Sigmoid colon (tissue), 7 donors: ENCODE results near the gene GRN. TPM values are rescaled to one million over a fixed set of nuclear protein-coding genes. Genes with fewer than 3 reads are reported as not detected.

Experiments
- DNase-seq: peaks from one replicate; pipeline ENCODE4 v3.0.0-alpha.2; 2019
- H3K27ac ChIP-seq, 4 donors: fragments of 200-600 bp; sonication (generic); one replicate each; pipeline ENCODE4 v1.5.1; 2016 to 2019; ENCODE audit warnings: mild to moderate bottlenecking in 1 of 4
- H3K27me3 ChIP-seq, 3 donors: fragments of 200-600 bp; sonication (generic); one replicate each; pipeline ENCODE4 v1.5.1; 2019; ENCODE audit warnings: mild to moderate bottlenecking in 1 of 3
- H3K36me3 ChIP-seq, 4 donors: fragments of 200-600 bp; sonication (generic); one replicate each; pipeline ENCODE4 v1.5.1; 2016 to 2019
- H3K4me1 ChIP-seq, 4 donors: fragments of 200-600 bp; sonication (generic); one replicate each; pipeline ENCODE4 v1.5.1; 2017 to 2019
- H3K4me3 ChIP-seq, 4 donors: fragments of 200-600 bp; sonication (generic); one replicate each; pipeline ENCODE4 v1.5.1; 2017 to 2019; ENCODE audit warnings: mild to moderate bottlenecking in 2 of 4, moderate library complexity in 1 of 4
- H3K9me3 ChIP-seq, 4 donors: fragments of 200-600 bp in 3 of 4; sonication (generic) in 3 of 4; one replicate each; pipeline versions ENCODE4 v1.5.1 to v1.6.1; 2013 to 2019
- CTCF ChIP-seq, 4 experiments: fragments of 450-650 bp in 3 of 4; fragments of 200-600 bp in 1 of 4; IDR thresholded peaks; one replicate each; pipeline ENCODE4 v1.5.1; 2016 to 2019; ENCODE audit warnings: antibody characterized with exemption in 4 of 4, mild to moderate bottlenecking in 3 of 4, moderate library complexity in 2 of 4
- EP300 ChIP-seq, 4 donors: sonication (generic); formaldehyde crosslinking; IDR thresholded peaks; one replicate each; pipeline ENCODE4 v1.6.1; 2017; ENCODE audit warnings: antibody characterized with exemption in 4 of 4
- POLR2A ChIP-seq, 2 donors: fragments of 450-650 bp; IDR thresholded peaks; one replicate each; pipeline ENCODE4 v1.6.1; 2016; ENCODE audit warnings: antibody characterized with exemption in 2 of 2, mild to moderate bottlenecking in 2 of 2, moderate library complexity in 2 of 2
- POLR2AphosphoS5 ChIP-seq, 4 donors: sonication (generic); formaldehyde crosslinking; IDR thresholded peaks; one replicate each; pipeline ENCODE4 v1.6.1; 2017; ENCODE audit warnings: antibody characterized with exemption in 4 of 4
- WGBS, 2 donors: extraction: QIAGEN DNeasy Blood & Tissue Kit; methylation state at CpG; one replicate each; pipeline ENCODE4 v1.1.7; 2013; 5-methylcytosine and 5-hydroxymethylcytosine counted together
- intact Hi-C: fragments of 100-400 bp; cut with DNase I; formaldehyde crosslinking; loops from one replicate; pipeline ENCODE4 v1.15.1; 2023
- polyA plus RNA-seq, 3 donors: library from polyadenylated mRNA; stranded (reverse); fragments of 200-250 nt; gene quantifications; one replicate each; pipeline ENCODE4 v1.2.3, GENCODE V29; 2013
- total RNA-seq, 4 donors: library from RNA; depleted of rRNA; stranded (reverse); fragments of >200 nt; gene quantifications; one replicate each; pipeline ENCODE4 v1.1.0, GENCODE V29; 2016
- donor health status: healthy with polysubstance abuse.
- donor health status: Bipolar disorder and iron deficiency.
- donor health status: healthy.

The GRN gene
- total and polyA plus RNA-seq, 7 donors: 69.7 to 245 (median 176) TPM

- 92 to 99% methylated on average over 2 of the region's 2 CpGs for WGBS, 2 donors
- Histone ChIP-seq H3K4me1 (no peaks in the 10 kb centered on the region), H3K4me3 (no peak overlapping the region), H3K27ac (no peak overlapping the region), H3K27me3 (no peaks in the 10 kb centered on the region), H3K36me3 (peaks cover 9 to 40% (median 16%) of the 10 kb centered on the region in 4 donors), H3K9me3 (no peaks in the 10 kb centered on the region)
- TF ChIP-seq CTCF (IDR thresholded peaks at IDR 0.05) (no peak), EP300 (IDR thresholded peaks at IDR 0.05) (no peak)
- no peak for DNase-seq
- intact Hi-C loops: no loop called here
Observed at GRCh38 chr17:44394833-44395232, 49.7 kb downstream of the GRN start.

GRCh38 chr17:44396946-44397345 lies 51.8 kb downstream of the GRN start:
- TF ChIP-seq POLR2A (IDR thresholded peaks at IDR 0.05) (no peak), CTCF (IDR thresholded peaks at IDR 0.05) (no peak), EP300 (IDR thresholded peaks at IDR 0.05) (no peak), POLR2AphosphoS5 (IDR thresholded peaks at IDR 0.05) (no peak)
- no peak overlapping the region for H3K4me3 ChIP-seq
- H3K27me3 ChIP-seq: no peaks in the 10 kb centered on the region
- no peak overlapping the region for H3K27ac ChIP-seq
- no peaks in the 10 kb centered on the region for H3K9me3 ChIP-seq
- no peak for DNase-seq
- H3K4me1 ChIP-seq: no peaks in the 10 kb centered on the region
- 94 to 95% methylated on average over 5 of the region's 5 CpGs for WGBS, 2 donors
- intact Hi-C loops: no loop called here
- H3K36me3 ChIP-seq: peaks cover 17 to 61% (median 34%) of the 10 kb centered on the region in 4 donors

- intact Hi-C loops: no loop called here
- peaks cover 17 to 68% (median 35%) of the 10 kb centered on the region in 4 donors for H3K36me3 ChIP-seq
- TF ChIP-seq CTCF (IDR thresholded peaks at IDR 0.05) (no peak), POLR2AphosphoS5 (IDR thresholded peaks at IDR 0.05) (no peak)
- no peaks in the 10 kb centered on the region for H3K27me3 ChIP-seq
- no peak overlapping the region for H3K27ac ChIP-seq
- no peaks in the 10 kb centered on the region for H3K4me1 ChIP-seq
- no peaks in the 10 kb centered on the region for H3K9me3 ChIP-seq
- H3K4me3 ChIP-seq: no peak overlapping the region
- DNase-seq: no peak
- WGBS, 2 donors: 96% methylated on average over 8 of the region's 8 CpGs
Observed at GRCh38 chr17:44397479-44398440, 52.7 kb downstream of the GRN start.

GRCh38 chr17:44398692-44399691 lies 53.9 kb downstream of the GRN start:
- H3K36me3 ChIP-seq: peaks cover 17 to 80% (median 41%) of the 10 kb centered on the region in 4 donors
- no peak overlapping the region for H3K4me3 ChIP-seq
- H3K27ac ChIP-seq: no peak overlapping the region
- no peak for DNase-seq
- no peak for TF ChIP-seq CTCF (IDR thresholded peaks at IDR 0.05)
- no peak for TF ChIP-seq POLR2A (IDR thresholded peaks at IDR 0.05)
- TF ChIP-seq POLR2AphosphoS5 (IDR thresholded peaks at IDR 0.05): no peak
- TF ChIP-seq EP300 (IDR thresholded peaks at IDR 0.05): no peak
- no peaks in the 10 kb centered on the region for H3K27me3 ChIP-seq
- H3K9me3 ChIP-seq: no peaks in the 10 kb centered on the region
- 97% methylated on average over 41 of the region's 41 CpGs for WGBS, 2 donors
- H3K4me1 ChIP-seq: no peaks in the 10 kb centered on the region
- intact Hi-C loops: no loop called here
